H1 (cell line): Measurements from ENCODE around the gene RMRP. TPM values are rescaled to one million over a fixed set of nuclear protein-coding genes. Genes with fewer than 3 reads are reported as not detected.
"Not testable (repeated sequence)": the region's sequence is repeated elsewhere in the genome, so short reads cannot be mapped to it uniquely, and the experiment has no call there.

Experiments
- CTCF ChIA-PET: fragments of 300-600 bp; sonication (Branson Sonifier 250); formaldehyde crosslinking; loops from one replicate; lab custom pipeline; 2021; ENCODE audit not compliant: partially characterized antibody; lab: Charles Lee
- POLR2A ChIA-PET: fragments of 300-600 bp; sonication (Branson Sonifier 250); formaldehyde crosslinking; loops from one replicate; lab custom pipeline; 2021; ENCODE audit warnings: inconsistent platforms; ENCODE audit not compliant: partially characterized antibody; lab: Charles Lee
- DNase-seq, 2 experiments: peaks; one replicate each; pipeline versions ENCODE4 v3.0.0 to v3.0.0-alpha.2; 2010 to 2022; ENCODE audit warnings: low spot score in 2 of 2, low read depth in 1 of 2, mixed read lengths in 1 of 2
- FAIRE-seq: peaks from 2 replicates; lab custom pipeline; 2011; peaks lifted over from hg19 to GRCh38; lab: Jason Lieb, UNC
- H2AFZ ChIP-seq: 2 replicates; pipeline ENCODE4 v1.8.1; 2012; ENCODE audit warnings: low read length, inconsistent platforms
- H2AK5ac ChIP-seq: 2 replicates; pipeline ENCODE4 v1.6.1; 2013; ENCODE audit warnings: low read depth, low read length
- H2BK120ac ChIP-seq: replicated peaks from 2 replicates; pipeline ENCODE3; 2013; ENCODE audit warnings: low read depth, low read length, inconsistent platforms
- H2BK12ac ChIP-seq: 2 replicates; pipeline ENCODE4 v1.6.1; 2013; ENCODE audit warnings: low read depth, low read length
- H2BK15ac ChIP-seq: 2 replicates; pipeline ENCODE4 v1.6.1; 2013; ENCODE audit warnings: low read length
- H2BK20ac ChIP-seq: 2 replicates; pipeline ENCODE4 v1.6.1; 2013; ENCODE audit warnings: low read length
- H2BK5ac ChIP-seq: 2 replicates; pipeline ENCODE4 v1.6.1; 2013; ENCODE audit warnings: low read depth, low read length
- H3K14ac ChIP-seq: 2 replicates; pipeline ENCODE4 v1.6.1; 2013; ENCODE audit warnings: inconsistent platforms; ENCODE audit not compliant: insufficient read length
- H3K18ac ChIP-seq: 2 replicates; pipeline ENCODE4 v1.6.1; 2013; ENCODE audit warnings: low read length; ENCODE audit errors: extremely low read depth
- H3K23ac ChIP-seq: 2 replicates; pipeline ENCODE4 v1.6.1; 2013; ENCODE audit warnings: inconsistent platforms; ENCODE audit not compliant: insufficient read length
- H3K23me2 ChIP-seq: 2 replicates; pipeline ENCODE4 v1.6.1; 2013; ENCODE audit warnings: low read depth, low read length
- H3K27ac ChIP-seq: 2 replicates; pipeline ENCODE4 v1.6.1; 2011; ENCODE audit warnings: low read depth, low read length, inconsistent platforms
- H3K27me3 ChIP-seq, 4 experiments: replicated peaks in 1 of 4; 1 replicate in 1 of 4; 2 replicates in 3 of 4; pipeline versions ENCODE4 v1.6.1 to v1.8.1; 2011 to 2013; ENCODE audit warnings: low read length in 3 of 4, mild to moderate bottlenecking in 3 of 4, inconsistent platforms in 2 of 4, mixed read lengths in 2 of 4, moderate library complexity in 1 of 4; ENCODE audit not compliant: control insufficient read depth in 3 of 4, insufficient read depth in 3 of 4; ENCODE audit errors: extremely low read depth in 1 of 4
- H3K36me3 ChIP-seq, 4 experiments: 2 replicates each; pipeline versions ENCODE4 v1.6.1 to v1.8.1; 2011 to 2013; ENCODE audit warnings: mild to moderate bottlenecking in 4 of 4, low read length in 3 of 4, moderate library complexity in 2 of 4, control low read depth in 1 of 4, inconsistent platforms in 1 of 4; ENCODE audit not compliant: insufficient read depth in 4 of 4, control insufficient read depth in 2 of 4
- H3K4ac ChIP-seq: replicated peaks from 2 replicates; pipeline ENCODE3; 2013; ENCODE audit warnings: low read length, low read depth, mixed read lengths, inconsistent platforms; ENCODE audit not compliant: insufficient read length
- H3K4me1 ChIP-seq, 4 experiments: replicated peaks in 1 of 4; 1 replicate in 1 of 4; 2 replicates in 3 of 4; pipeline versions ENCODE4 v1.6.1 to v1.8.1; 2011 to 2013; ENCODE audit warnings: low read length in 3 of 4, inconsistent platforms in 2 of 4, mixed read lengths in 1 of 4; ENCODE audit not compliant: insufficient read depth in 4 of 4, control insufficient read depth in 3 of 4
- H3K4me2 ChIP-seq, 2 experiments: 2 replicates each; pipeline versions ENCODE4 v1.6.1 to v1.8.1; 2011 to 2013; ENCODE audit warnings: low read depth in 2 of 2, low read length in 2 of 2, control low read depth in 1 of 2, inconsistent platforms in 1 of 2, mild to moderate bottlenecking in 1 of 2; ENCODE audit not compliant: insufficient read depth in 1 of 2
- H3K4me3 ChIP-seq, 4 experiments: fragments of 200-600, 300-600 bp in 1 of 4; sonication (generic), shearing (Covaris generic), sonication (Bioruptor Twin) in 1 of 4; 2 replicates each; pipeline versions ENCODE4 v1.5.1 to v1.8.1; 2011 to 2016; ENCODE audit warnings: low read length in 4 of 4, low read depth in 3 of 4, control low read depth in 2 of 4, inconsistent platforms in 2 of 4, mild to moderate bottlenecking in 2 of 4, mixed read lengths in 1 of 4, moderate library complexity in 1 of 4; ENCODE audit not compliant: insufficient read depth in 2 of 4; ENCODE audit errors: extremely low read depth in 1 of 4
- H3K56ac ChIP-seq: replicated peaks from 2 replicates; pipeline ENCODE3; 2013; ENCODE audit warnings: low read depth, mild to moderate bottlenecking, mixed read lengths, low read length, inconsistent platforms; ENCODE audit not compliant: insufficient read length
- H3K79me1 ChIP-seq: 2 replicates; pipeline ENCODE4 v1.6.1; 2013; ENCODE audit warnings: low read depth, low read length, control low read depth
- H3K79me2 ChIP-seq, 2 experiments: 2 replicates each; pipeline versions ENCODE4 v1.6.1 to v1.8.1; 2012 to 2013; ENCODE audit warnings: low read length in 2 of 2, mild to moderate bottlenecking in 2 of 2, inconsistent platforms in 1 of 2; ENCODE audit not compliant: insufficient read depth in 2 of 2, control insufficient read depth in 1 of 2
- H3K9ac ChIP-seq, 4 experiments: replicated peaks in 1 of 4; 1 replicate in 1 of 4; 2 replicates in 3 of 4; pipeline versions ENCODE4 v1.6.1 to v1.8.1; 2011 to 2013; ENCODE audit warnings: low read depth in 3 of 4, low read length in 3 of 4, control low read depth in 2 of 4, mild to moderate bottlenecking in 2 of 4, moderate library complexity in 2 of 4, inconsistent platforms in 1 of 4; ENCODE audit errors: extremely low read depth in 1 of 4
- H3K9me3 ChIP-seq, 2 experiments: 2 replicates each; pipeline versions ENCODE4 v1.6.1 to v1.8.1; 2012 to 2013; ENCODE audit warnings: mild to moderate bottlenecking in 2 of 2, moderate library complexity in 2 of 2, control low read depth in 1 of 2, inconsistent platforms in 1 of 2, low read depth in 1 of 2, low read length in 1 of 2, mixed read lengths in 1 of 2; ENCODE audit not compliant: insufficient read depth in 2 of 2
- H4K20me1 ChIP-seq, 2 experiments: replicated peaks in 1 of 2; 2 replicates each; pipeline versions ENCODE3 to v1.8.1; 2011 to 2013; ENCODE audit warnings: inconsistent platforms in 2 of 2, low read length in 2 of 2, mild to moderate bottlenecking in 1 of 2; ENCODE audit not compliant: insufficient read depth in 2 of 2, control insufficient read depth in 1 of 2
- H4K5ac ChIP-seq: 2 replicates; pipeline ENCODE4 v1.6.1; 2013; ENCODE audit warnings: low read length, low read depth, mixed read lengths, inconsistent platforms; ENCODE audit not compliant: insufficient read length
- H4K8ac ChIP-seq: 2 replicates; pipeline ENCODE4 v1.8.0; 2013; ENCODE audit warnings: mild to moderate bottlenecking, moderate library complexity, low read length, inconsistent platforms; ENCODE audit not compliant: insufficient read depth; ENCODE audit errors: extremely low read depth
- H4K91ac ChIP-seq: replicated peaks from 2 replicates; pipeline ENCODE3; 2013; ENCODE audit warnings: low read length, mixed read lengths, inconsistent platforms; ENCODE audit not compliant: insufficient read length
- WGBS, 2 experiments: shearing (Covaris generic) in 1 of 2; methylation state at CpG; one replicate each; pipeline versions ENCODE4 v1.1.6 to v1.1.7; 2013 to 2015; ENCODE audit warnings: low lambda C conversion rate in 2 of 2, mixed read lengths in 2 of 2, inconsistent platforms in 1 of 2, low coverage in 1 of 2, missing lambda C conversion rate in 1 of 2; ENCODE audit not compliant: insufficient replicate concordance in 2 of 2, insufficient coverage in 1 of 2, insufficient read length in 1 of 2; ENCODE audit errors: extremely low coverage in 1 of 2, missing lambda C conversion rate in 1 of 2; 5-methylcytosine and 5-hydroxymethylcytosine counted together
- polyA plus RNA-seq, 7 experiments: library from polyadenylated mRNA; depleted of rRNA in 3 of 7; stranded (reverse) in 5 of 7; unstranded in 2 of 7; fragments of >200 nt in 5 of 7; fragments of 200-250 nt in 2 of 7; gene quantifications; 1 replicate in 5 of 7; 2 replicates in 1 of 7; 4 replicates in 1 of 7; pipeline versions ENCODE4 v1.2.1 to v1.2.3, GENCODE V29; 2011 to 2013; ENCODE audit warnings: missing spikeins in 2 of 7, mixed read lengths in 2 of 7
- total RNA-seq: library from RNA; stranded (reverse); fragmentation: NEBNext Ultra II Directional; extraction: Animal tissue kit (Norgen Biotek cat#: 25700); gene quantifications from 2 replicates; pipeline ENCODE4 v1.2.1, GENCODE V29; 2021

The RMRP gene
- total and polyA plus RNA-seq, 2 of the 8 experiments (the other 6 are each of a cell fraction or from before 2014, with no cell fraction given) = 169 to 14,987 TPM

DNA sequence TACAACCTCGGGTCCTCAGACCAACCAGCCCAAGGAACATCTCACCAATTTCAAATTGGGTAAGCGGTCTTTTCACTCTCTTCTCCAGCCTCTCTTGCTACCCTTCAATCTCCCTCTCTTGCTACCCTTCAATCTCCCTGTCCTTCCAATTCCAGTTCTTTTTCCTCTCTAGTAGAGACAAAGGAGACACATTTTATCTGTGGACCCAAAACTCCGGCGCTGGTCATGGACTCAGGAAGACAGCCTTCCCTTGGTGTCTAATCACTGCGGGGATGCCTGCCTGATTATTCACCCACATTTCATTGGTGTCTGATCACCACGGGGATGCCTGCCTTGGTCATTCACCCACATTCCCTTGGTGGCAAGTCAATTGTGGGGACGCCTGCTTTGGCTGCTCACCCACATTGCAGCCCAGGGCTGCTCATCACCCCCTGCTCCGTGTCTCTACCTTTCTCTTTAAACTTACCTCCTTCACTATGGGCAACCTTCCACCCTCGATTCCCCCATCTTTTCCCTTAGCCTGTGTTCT, 20.3 kb downstream of the RMRP start:
- CTCF ChIA-PET = not testable (repeated sequence)

DNA sequence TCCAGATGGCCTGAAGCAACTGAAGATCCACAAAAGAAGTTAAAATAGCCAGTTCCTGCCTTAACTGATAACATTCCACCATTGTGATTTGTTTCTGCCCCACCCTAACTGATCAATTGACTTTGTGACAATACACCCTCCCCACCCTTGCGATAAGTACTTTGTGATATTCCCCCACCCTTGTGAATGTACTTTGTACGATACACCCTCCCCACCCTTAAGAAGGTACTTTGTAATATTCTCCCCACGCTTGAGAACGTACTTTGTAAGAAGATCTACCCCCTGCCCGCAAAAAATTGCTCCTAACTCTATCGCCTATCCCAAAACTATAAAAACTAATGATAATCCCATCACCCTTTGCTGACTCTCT, 21.0 kb downstream of the RMRP start:
- CTCF ChIA-PET, POLR2A ChIA-PET, H2AK5ac ChIP-seq, H3K18ac ChIP-seq, H3K9me3 ChIP-seq, H3K4me2 ChIP-seq, H3K27ac ChIP-seq, H3K4me1 ChIP-seq, H3K27me3 ChIP-seq, H2BK20ac ChIP-seq, H3K14ac ChIP-seq, H3K9ac ChIP-seq, H4K8ac ChIP-seq, H4K5ac ChIP-seq, H3K36me3 ChIP-seq, H2BK120ac ChIP-seq, H4K91ac ChIP-seq, H3K4ac ChIP-seq, H4K20me1 ChIP-seq, H2AFZ ChIP-seq, DNase-seq, H2BK5ac ChIP-seq, H3K23me2 ChIP-seq, H3K4me3 ChIP-seq, FAIRE-seq, H3K23ac ChIP-seq, H3K79me1 ChIP-seq, H3K79me2 ChIP-seq, H2BK12ac ChIP-seq, H3K56ac ChIP-seq, H2BK15ac ChIP-seq: not testable (repeated sequence)
- 91% methylated on average over 6 of the region's 6 CpGs; no CpG with 5 or more reads in 1 of the 2 experiments for WGBS, 2 experiments

More for the DNA sequence above, 20.3 kb downstream of the RMRP start:
- H4K5ac ChIP-seq, H3K36me3 ChIP-seq, H2BK5ac ChIP-seq, H2BK20ac ChIP-seq, H3K4ac ChIP-seq, H3K9ac ChIP-seq, H3K23ac ChIP-seq, H2AK5ac ChIP-seq, H4K20me1 ChIP-seq, H3K4me1 ChIP-seq, H4K8ac ChIP-seq, H3K14ac ChIP-seq, H3K79me2 ChIP-seq, H2AFZ ChIP-seq, H2BK120ac ChIP-seq, H3K4me3 ChIP-seq, H3K9me3 ChIP-seq, DNase-seq, H3K56ac ChIP-seq, H3K23me2 ChIP-seq, FAIRE-seq, H3K18ac ChIP-seq, H2BK15ac ChIP-seq, POLR2A ChIA-PET, H2BK12ac ChIP-seq, H3K27ac ChIP-seq, H3K27me3 ChIP-seq, H3K79me1 ChIP-seq, H3K4me2 ChIP-seq, H4K91ac ChIP-seq: not testable (repeated sequence)
- WGBS, 2 experiments = 92% methylated on average over 9 of the region's 9 CpGs; no CpG with 5 or more reads in 1 of the 2 experiments
